ENCODE results near the gene WIPI1. TPM values are rescaled to one million over a fixed set of nuclear protein-coding genes. Genes with fewer than 3 reads are reported as not detected.

The WIPI1 gene
- total and polyA plus RNA-seq, 9 donors: 33.9 to 50.5 (median 44.1) TPM

DNA sequence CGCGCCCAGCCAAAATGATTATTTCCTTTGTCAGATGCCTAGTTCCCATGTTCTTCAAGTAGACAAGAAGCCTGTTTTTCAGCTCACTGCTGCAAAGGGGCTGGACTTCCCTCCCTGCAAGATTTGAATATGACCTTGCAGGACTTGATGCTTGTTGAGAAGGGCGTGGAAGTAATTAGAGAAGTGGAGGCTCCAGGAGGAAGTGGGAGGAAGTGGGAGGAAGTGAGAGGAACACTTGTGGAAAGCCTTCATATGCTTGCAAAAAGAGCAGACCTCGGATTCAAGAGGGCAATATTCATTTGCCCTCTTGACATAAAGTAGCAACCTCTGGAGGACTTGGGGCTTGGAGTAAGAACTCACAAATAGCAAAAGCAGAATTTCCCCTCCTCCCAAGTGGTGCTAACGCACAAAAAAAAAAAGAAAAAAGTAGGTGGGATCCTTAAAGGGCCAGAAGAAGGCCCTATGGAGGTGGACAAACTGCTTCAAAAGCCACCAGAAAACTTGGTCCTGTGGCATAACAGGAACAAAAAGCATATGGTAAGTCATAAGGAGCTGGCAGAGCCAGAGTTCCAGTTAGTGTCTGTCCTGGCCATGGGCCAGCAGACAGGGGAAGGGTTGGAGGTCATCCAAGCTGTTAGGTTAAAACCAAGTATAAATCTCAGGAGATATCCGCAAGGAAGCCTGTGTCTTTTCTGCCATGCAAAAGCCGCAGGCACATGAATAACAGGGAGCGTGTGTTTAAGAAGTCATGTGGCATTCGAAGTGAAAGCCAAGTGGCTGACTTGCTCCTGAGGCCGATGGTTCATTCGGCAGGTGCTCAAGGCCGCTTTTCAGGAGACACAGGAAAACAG lies 34.3 kb upstream of the WIPI1 start:
- WGBS (ENCODE audit: insufficient coverage): 51% methylated on average over 7 of the region's 12 CpGs
- no peak overlapping the region for H3K4me3 ChIP-seq (ENCODE audit: low read length)
- H3K27me3 ChIP-seq (ENCODE audit: control insufficient read depth, insufficient read depth, low read length): no peaks in the 10 kb centered on the region
- H3K27ac ChIP-seq (ENCODE audit: low read length): peak overlapping the region; percentile 38
- peak; percentile 81 for DNase-seq
- H3K4me1 ChIP-seq (ENCODE audit: control insufficient read depth, insufficient read depth, low read length): peaks cover 23% of the 10 kb centered on the region
- H3K36me3 ChIP-seq (ENCODE audit: control insufficient read depth, insufficient read depth, low read length): no peaks in the 10 kb centered on the region
- H3K9me3 ChIP-seq (replicated peaks; ENCODE audit: control insufficient read depth, low read depth, low read length): no peaks in the 10 kb centered on the region

DNA sequence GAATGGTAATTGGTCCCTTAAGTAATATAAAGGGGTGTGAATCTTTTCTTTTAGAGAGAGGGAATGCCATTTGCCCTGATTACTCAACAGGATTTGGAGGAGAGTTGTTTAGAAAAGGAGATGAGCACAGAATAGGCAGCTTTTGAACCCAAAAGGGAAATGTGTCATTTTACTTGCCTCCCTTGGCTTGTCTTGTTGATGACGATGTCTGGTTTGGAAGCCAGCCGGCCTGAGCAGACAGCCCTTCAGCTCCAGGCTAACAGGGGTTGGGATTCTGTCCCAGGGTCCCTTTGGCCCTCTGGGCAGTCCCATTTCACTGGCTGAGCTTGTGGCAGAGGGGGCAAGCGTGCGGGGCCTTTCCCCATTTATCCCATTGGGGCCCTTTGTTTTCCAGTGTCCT lies 32.6 kb upstream of the WIPI1 start:
- no peak for DNase-seq
- no peaks in the 10 kb centered on the region for H3K9me3 ChIP-seq (replicated peaks; ENCODE audit: control insufficient read depth, low read depth, low read length)
- no peak overlapping the region for H3K27ac ChIP-seq (ENCODE audit: low read length)
- H3K36me3 ChIP-seq (ENCODE audit: control insufficient read depth, insufficient read depth, low read length): no peaks in the 10 kb centered on the region
- 10% methylated on average over 2 of the region's 4 CpGs for WGBS (ENCODE audit: insufficient coverage)
- H3K4me1 ChIP-seq (ENCODE audit: control insufficient read depth, insufficient read depth, low read length): peaks cover 23% of the 10 kb centered on the region
- H3K27me3 ChIP-seq (ENCODE audit: control insufficient read depth, insufficient read depth, low read length): no peaks in the 10 kb centered on the region
- no peak overlapping the region for H3K4me3 ChIP-seq (ENCODE audit: low read length)

- no peak overlapping the region for H3K4me3 ChIP-seq (ENCODE audit: low read length)
- DNase-seq: no peak
- no peaks in the 10 kb centered on the region for H3K4me1 ChIP-seq (ENCODE audit: control insufficient read depth, insufficient read depth, low read length)
- no peaks in the 10 kb centered on the region for H3K9me3 ChIP-seq (replicated peaks; ENCODE audit: control insufficient read depth, low read depth, low read length)
- no CpG with 5 or more reads among the region's 2 CpGs for WGBS (ENCODE audit: insufficient coverage)
- H3K36me3 ChIP-seq (ENCODE audit: control insufficient read depth, insufficient read depth, low read length): no peaks in the 10 kb centered on the region
- H3K27ac ChIP-seq (ENCODE audit: low read length): no peak overlapping the region
- H3K27me3 ChIP-seq (ENCODE audit: control insufficient read depth, insufficient read depth, low read length): no peaks in the 10 kb centered on the region
Observed at GRCh38 chr17:68484458-68484857, 27.2 kb upstream of the WIPI1 start.

GRCh38 chr17:68482576-68483041 lies 25.3 kb upstream of the WIPI1 start:
- Histone ChIP-seq H3K27ac (ENCODE audit: low read length) (no peak overlapping the region), H3K9me3 (replicated peaks; ENCODE audit: control insufficient read depth, low read depth, low read length) (no peaks in the 10 kb centered on the region), H3K36me3 (ENCODE audit: control insufficient read depth, insufficient read depth, low read length) (no peaks in the 10 kb centered on the region), H3K4me1 (ENCODE audit: control insufficient read depth, insufficient read depth, low read length) (no peaks in the 10 kb centered on the region), H3K27me3 (ENCODE audit: control insufficient read depth, insufficient read depth, low read length) (no peaks in the 10 kb centered on the region), H3K4me3 (ENCODE audit: low read length) (no peak overlapping the region)
- 100% methylated on average over 3 of the region's 4 CpGs for WGBS (ENCODE audit: insufficient coverage)
- no peak for DNase-seq

GRCh38 chr17:68480885-68481284 lies 23.6 kb upstream of the WIPI1 start:
- no peak overlapping the region for H3K4me3 ChIP-seq (ENCODE audit: low read length)
- H3K27ac ChIP-seq (ENCODE audit: low read length): no peak overlapping the region
- H3K27me3 ChIP-seq (ENCODE audit: control insufficient read depth, insufficient read depth, low read length): no peaks in the 10 kb centered on the region
- H3K36me3 ChIP-seq (ENCODE audit: control insufficient read depth, insufficient read depth, low read length): no peaks in the 10 kb centered on the region
- DNase-seq: no peak
- WGBS (ENCODE audit: insufficient coverage): no CpG with 5 or more reads among the region's 4 CpGs
- no peaks in the 10 kb centered on the region for H3K9me3 ChIP-seq (replicated peaks; ENCODE audit: control insufficient read depth, low read depth, low read length)
- no peaks in the 10 kb centered on the region for H3K4me1 ChIP-seq (ENCODE audit: control insufficient read depth, insufficient read depth, low read length)

GRCh38 chr17:68470961-68471360 lies 13.7 kb upstream of the WIPI1 start:
- Histone ChIP-seq H3K27me3 (ENCODE audit: control insufficient read depth, insufficient read depth, low read length) (no peaks in the 10 kb centered on the region), H3K36me3 (ENCODE audit: control insufficient read depth, insufficient read depth, low read length) (no peaks in the 10 kb centered on the region), H3K4me1 (ENCODE audit: control insufficient read depth, insufficient read depth, low read length) (peaks cover 15% of the 10 kb centered on the region), H3K27ac (ENCODE audit: low read length) (no peak overlapping the region), H3K4me3 (ENCODE audit: low read length) (no peak overlapping the region), H3K9me3 (replicated peaks; ENCODE audit: control insufficient read depth, low read depth, low read length) (peaks cover 6% of the 10 kb centered on the region)
- WGBS (ENCODE audit: insufficient coverage): no CpG with 5 or more reads among the region's 1 CpG
- no peak for DNase-seq

GRCh38 chr17:68468788-68469187 lies 11.5 kb upstream of the WIPI1 start:
- peak; percentile 79 for DNase-seq
- Histone ChIP-seq H3K4me3 (ENCODE audit: low read length) (no peak overlapping the region), H3K9me3 (replicated peaks; ENCODE audit: control insufficient read depth, low read depth, low read length) (peaks cover 6% of the 10 kb centered on the region), H3K36me3 (ENCODE audit: control insufficient read depth, insufficient read depth, low read length) (no peaks in the 10 kb centered on the region), H3K27me3 (ENCODE audit: control insufficient read depth, insufficient read depth, low read length) (no peaks in the 10 kb centered on the region), H3K27ac (ENCODE audit: low read length) (peak overlapping the region; percentile 88), H3K4me1 (ENCODE audit: control insufficient read depth, insufficient read depth, low read length) (peaks cover 17% of the 10 kb centered on the region)
- WGBS (ENCODE audit: insufficient coverage): no CpG with 5 or more reads among the region's 1 CpG

- peak; percentile 46 for DNase-seq
- peaks cover 17% of the 10 kb centered on the region for H3K4me1 ChIP-seq (ENCODE audit: control insufficient read depth, insufficient read depth, low read length)
- no peak overlapping the region for H3K4me3 ChIP-seq (ENCODE audit: low read length)
- peaks cover 6% of the 10 kb centered on the region for H3K9me3 ChIP-seq (replicated peaks; ENCODE audit: control insufficient read depth, low read depth, low read length)
- WGBS (ENCODE audit: insufficient coverage): 100% methylated on average over 1 of the region's 5 CpGs
- H3K36me3 ChIP-seq (ENCODE audit: control insufficient read depth, insufficient read depth, low read length): no peaks in the 10 kb centered on the region
- no peaks in the 10 kb centered on the region for H3K27me3 ChIP-seq (ENCODE audit: control insufficient read depth, insufficient read depth, low read length)
- H3K27ac ChIP-seq (ENCODE audit: low read length): peak overlapping the region; percentile 88
Observed at GRCh38 chr17:68468334-68468733, 11.0 kb upstream of the WIPI1 start.

DNA sequence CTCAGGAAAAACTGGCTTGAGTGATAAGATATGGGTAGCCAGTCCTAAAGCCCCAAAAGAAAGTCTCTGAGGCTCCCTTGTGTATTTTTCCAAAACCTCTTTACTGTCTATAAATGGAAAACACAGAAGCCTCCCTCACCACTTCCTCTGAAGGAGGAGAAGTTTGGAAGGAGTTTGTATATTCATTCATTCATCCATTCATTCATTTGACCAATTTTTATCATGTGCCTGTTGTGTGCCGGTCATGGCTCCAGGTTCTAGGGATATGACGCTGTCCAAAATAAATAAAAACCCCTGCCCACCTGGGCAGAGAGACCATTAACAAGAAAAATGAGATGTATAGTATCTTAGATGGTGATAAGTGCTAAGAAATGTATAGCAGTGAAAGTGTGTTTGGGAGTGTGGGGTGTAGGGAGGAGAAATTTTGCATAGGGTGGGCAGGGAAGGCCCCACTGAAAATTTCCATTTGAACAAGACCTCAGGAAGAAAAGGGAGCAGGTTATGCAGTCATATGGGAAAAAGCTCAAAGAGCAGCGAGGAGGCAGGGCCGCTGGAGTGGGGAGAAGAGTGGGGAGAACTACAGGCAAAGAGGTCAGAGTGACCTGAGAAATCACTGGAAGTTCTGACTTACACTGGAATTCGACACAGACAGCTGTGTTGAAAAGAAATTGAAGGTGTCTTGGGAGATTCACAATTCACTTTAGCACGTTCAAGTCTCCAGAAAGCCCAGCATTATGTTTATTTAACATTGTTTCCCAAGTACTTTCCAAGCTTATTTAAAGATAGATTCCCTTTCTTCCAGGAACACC lies 6.1 kb upstream of the WIPI1 start:
- no peaks in the 10 kb centered on the region for H3K27me3 ChIP-seq (ENCODE audit: control insufficient read depth, insufficient read depth, low read length)
- no peaks in the 10 kb centered on the region for H3K9me3 ChIP-seq (replicated peaks; ENCODE audit: control insufficient read depth, low read depth, low read length)
- H3K4me1 ChIP-seq (ENCODE audit: control insufficient read depth, insufficient read depth, low read length): peaks cover 28% of the 10 kb centered on the region
- DNase-seq: peak; percentile 66
- peak overlapping the region; percentile 60 for H3K27ac ChIP-seq (ENCODE audit: low read length)
- H3K36me3 ChIP-seq (ENCODE audit: control insufficient read depth, insufficient read depth, low read length): no peaks in the 10 kb centered on the region
- H3K4me3 ChIP-seq (ENCODE audit: low read length): no peak overlapping the region
- 36% methylated on average over 2 of the region's 6 CpGs for WGBS (ENCODE audit: insufficient coverage)
